ENCODE measurements around the gene KCNK7.

DNA sequence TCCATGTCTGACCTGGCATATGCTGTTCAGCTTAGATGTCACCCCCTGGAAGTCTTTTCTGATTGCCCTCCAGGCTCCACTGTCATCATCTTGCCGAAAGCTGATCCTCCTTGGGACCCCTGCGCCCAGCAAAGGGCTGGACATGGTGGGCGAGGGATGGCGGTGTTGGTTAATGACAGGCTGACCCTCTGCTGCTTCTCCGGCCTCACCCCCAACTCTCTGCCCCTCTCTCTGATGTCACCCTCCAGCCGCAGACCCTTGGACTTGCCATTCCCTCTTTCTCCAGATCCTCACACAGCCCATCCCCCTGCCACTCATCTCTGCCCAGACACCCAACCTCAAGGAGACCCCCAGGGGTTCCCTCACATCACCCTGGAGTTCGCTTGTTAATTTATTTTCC is 17.5 kb downstream of the KCNK7 start:
- TF ChIP-seq CTCF (IDR thresholded peaks at IDR 0.05 in 2 of 3, conservative IDR thresholded peaks at IDR 0.05 in 1 of 3; ENCODE audit: borderline replicate concordance in 1 of 3, insufficient read depth in 1 of 3, low read depth in 2 of 3, low read length in 2 of 3) (no peak), RAD21 (IDR thresholded peaks at IDR 0.05; ENCODE audit: low read depth) (no peak), EZH2 (IDR thresholded peaks at IDR 0.05) (no peak), EZH2phosphoT487 (IDR thresholded peaks at IDR 0.05; ENCODE audit: borderline replicate concordance) (no peak)
- TF ChIP-seq, protein P1, sequence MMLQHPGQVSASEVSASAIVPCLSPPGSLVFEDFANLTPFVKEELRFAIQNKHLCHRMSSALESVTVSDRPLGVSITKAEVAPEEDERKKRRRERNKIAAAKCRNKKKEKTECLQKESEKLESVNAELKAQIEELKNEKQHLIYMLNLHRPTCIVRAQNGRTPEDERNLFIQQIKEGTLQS (IDR thresholded peaks at IDR 0.05), result no peak
